Measurements from ENCODE around the gene SERPINE2.

DNA sequence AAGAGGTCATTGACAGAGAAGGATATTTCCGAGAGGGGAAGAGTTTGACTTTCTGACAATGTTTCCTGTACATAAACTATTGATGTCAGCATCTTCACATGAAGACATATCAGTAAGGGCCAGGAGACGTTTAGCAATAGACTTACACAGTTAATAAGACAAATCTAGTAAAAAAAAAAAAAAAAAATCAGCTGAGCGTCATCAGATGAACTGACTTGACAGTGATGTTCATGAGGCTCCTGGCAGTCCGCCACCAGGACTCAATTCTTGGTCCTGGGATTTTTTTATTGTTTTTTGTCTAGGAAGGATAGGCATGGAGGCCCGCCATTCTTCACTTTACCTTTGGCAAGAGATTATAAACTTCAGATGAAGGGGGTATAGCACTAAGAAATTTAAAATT is 67.4 kb downstream of the SERPINE2 start:
- TF ChIP-seq POLR2A (IDR thresholded peaks at IDR 0.05) = no peak
- TF ChIP-seq, protein P1, sequence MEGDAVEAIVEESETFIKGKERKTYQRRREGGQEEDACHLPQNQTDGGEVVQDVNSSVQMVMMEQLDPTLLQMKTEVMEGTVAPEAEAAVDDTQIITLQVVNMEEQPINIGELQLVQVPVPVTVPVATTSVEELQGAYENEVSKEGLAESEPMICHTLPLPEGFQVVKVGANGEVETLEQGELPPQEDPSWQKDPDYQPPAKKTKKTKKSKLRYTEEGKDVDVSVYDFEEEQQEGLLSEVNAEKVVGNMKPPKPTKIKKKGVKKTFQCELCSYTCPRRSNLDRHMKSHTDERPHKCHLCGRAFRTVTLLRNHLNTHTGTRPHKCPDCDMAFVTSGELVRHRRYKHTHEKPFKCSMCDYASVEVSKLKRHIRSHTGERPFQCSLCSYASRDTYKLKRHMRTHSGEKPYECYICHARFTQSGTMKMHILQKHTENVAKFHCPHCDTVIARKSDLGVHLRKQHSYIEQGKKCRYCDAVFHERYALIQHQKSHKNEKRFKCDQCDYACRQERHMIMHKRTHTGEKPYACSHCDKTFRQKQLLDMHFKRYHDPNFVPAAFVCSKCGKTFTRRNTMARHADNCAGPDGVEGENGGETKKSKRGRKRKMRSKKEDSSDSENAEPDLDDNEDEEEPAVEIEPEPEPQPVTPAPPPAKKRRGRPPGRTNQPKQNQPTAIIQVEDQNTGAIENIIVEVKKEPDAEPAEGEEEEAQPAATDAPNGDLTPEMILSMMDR (IDR thresholded peaks at IDR 0.05) = no peak
